Tibial artery (tissue), 4 donors: ENCODE results near the gene LYZL4.

Source experiments
- DNase-seq, 2 donors: peaks; one replicate each; pipeline ENCODE4 v3.0.0-alpha.2; 2019
- H3K27ac ChIP-seq, 2 donors: fragments of 200-600 bp; sonication (generic) in 1 of 2; 1 replicate in 1 of 2; 2 replicates in 1 of 2; pipeline ENCODE4 v1.5.1; 2018 to 2019; ENCODE audit warnings: mild to moderate bottlenecking in 1 of 2
- H3K27me3 ChIP-seq, 2 donors: fragments of 200-600 bp; sonication (generic) in 1 of 2; one replicate each; pipeline versions ENCODE4 v1.5.1 to v1.6.0; 2016 to 2019
- H3K36me3 ChIP-seq, 3 donors: fragments of 200-600 bp; sonication (generic) in 2 of 3; one replicate each; pipeline ENCODE4 v1.5.1; 2016 to 2019; ENCODE audit warnings: mild to moderate bottlenecking in 2 of 3
- H3K4me1 ChIP-seq, 4 donors: fragments of 200-600 bp; sonication (generic) in 2 of 4; 1 replicate in 3 of 4; 2 replicates in 1 of 4; pipeline ENCODE4 v1.5.1; 2016 to 2019
- H3K4me3 ChIP-seq, 2 donors: fragments of 200-600 bp; sonication (generic) in 1 of 2; 1 replicate in 1 of 2; 2 replicates in 1 of 2; pipeline ENCODE4 v1.5.1; 2018 to 2019; ENCODE audit warnings: mild to moderate bottlenecking in 2 of 2
- H3K9me3 ChIP-seq, 3 donors: fragments of 200-600 bp; sonication (generic) in 1 of 3; one replicate each; pipeline ENCODE4 v1.5.1; 2016 to 2019
- CTCF ChIP-seq, 2 experiments: fragments of 200-600 bp in 1 of 2; fragments of 450-650 bp in 1 of 2; IDR thresholded peaks; one replicate each; pipeline ENCODE4 v1.5.1; 2017 to 2019; ENCODE audit warnings: antibody characterized with exemption in 2 of 2, mild to moderate bottlenecking in 1 of 2, moderate library complexity in 1 of 2
- intact Hi-C: fragments of 100-400 bp; cut with DNase I; formaldehyde crosslinking; loops from one replicate; pipeline ENCODE4 v1.15.0; 2023; ENCODE audit warnings: low total_unique reads

LYZL4 gene

GRCh38 chr3:42402394-42403096, 7.9 kb downstream of the LYZL4 start:
- Histone ChIP-seq H3K36me3 (no peaks in the 10 kb centered on the region), H3K4me3 (no peak overlapping the region), H3K27me3 (no peaks in the 10 kb centered on the region), H3K27ac (no peak overlapping the region), H3K9me3 (no peaks in the 10 kb centered on the region), H3K4me1 (no peaks in the 10 kb centered on the region)
- intact Hi-C loops, result no loop called here
- no peak for DNase-seq
- no peak for TF ChIP-seq CTCF (IDR thresholded peaks at IDR 0.05)

- Histone ChIP-seq H3K27ac (no peak overlapping the region), H3K9me3 (no peaks in the 10 kb centered on the region), H3K27me3 (no peaks in the 10 kb centered on the region), H3K36me3 (no peaks in the 10 kb centered on the region), H3K4me3 (no peak overlapping the region), H3K4me1 (no peaks in the 10 kb centered on the region)
- intact Hi-C loops, result no loop called here
- TF ChIP-seq CTCF (IDR thresholded peaks at IDR 0.05), result no peak
- no peak for DNase-seq
Observed at GRCh38 chr3:42398080-42398479, 12.3 kb downstream of the LYZL4 start.

DNA sequence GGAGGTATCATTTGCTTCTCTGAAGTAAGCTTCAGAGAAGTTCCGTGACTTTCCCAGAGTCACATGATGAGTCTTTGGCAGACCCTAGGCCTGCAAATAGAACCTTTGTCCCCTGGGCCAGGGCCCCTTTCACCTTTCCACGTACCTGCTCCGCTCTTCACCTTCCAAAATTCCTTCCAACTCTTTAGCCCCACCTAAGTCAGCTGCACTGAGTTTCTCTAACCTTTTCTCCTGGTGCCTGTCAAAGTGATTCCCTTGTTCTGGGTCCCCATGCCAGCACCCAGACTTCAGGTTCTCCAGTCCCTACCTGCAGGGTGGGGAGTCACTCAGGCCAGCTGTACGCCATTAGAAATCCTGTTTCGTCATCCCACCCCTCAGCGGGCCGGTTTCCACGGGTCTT, 12.8 kb downstream of the LYZL4 start:
- Histone ChIP-seq H3K36me3 (no peaks in the 10 kb centered on the region), H3K9me3 (no peaks in the 10 kb centered on the region), H3K27me3 (no peaks in the 10 kb centered on the region), H3K4me1 (no peaks in the 10 kb centered on the region), H3K27ac (no peak overlapping the region), H3K4me3 (no peak overlapping the region)
- no peak for TF ChIP-seq CTCF (IDR thresholded peaks at IDR 0.05)
- DNase-seq, result no peak
- intact Hi-C loops, result no loop called here

- Histone ChIP-seq H3K27me3 (no peaks in the 10 kb centered on the region), H3K27ac (no peak overlapping the region), H3K36me3 (no peaks in the 10 kb centered on the region), H3K4me1 (no peaks in the 10 kb centered on the region), H3K4me3 (no peak overlapping the region), H3K9me3 (no peaks in the 10 kb centered on the region)
- no peak for TF ChIP-seq CTCF (IDR thresholded peaks at IDR 0.05)
- DNase-seq, result no peak
- intact Hi-C loops, result no loop called here
Observed at GRCh38 chr3:42394579-42395288, 15.7 kb downstream of the LYZL4 start.

GRCh38 chr3:42387802-42388651, 22.4 kb downstream of the LYZL4 start:
- no peaks in the 10 kb centered on the region for H3K4me1 ChIP-seq
- no peaks in the 10 kb centered on the region for H3K9me3 ChIP-seq
- H3K27ac ChIP-seq, result no peak overlapping the region
- intact Hi-C loops, result no loop called here
- H3K27me3 ChIP-seq, result no peaks in the 10 kb centered on the region
- TF ChIP-seq CTCF (IDR thresholded peaks at IDR 0.05), result no peak
- no peak overlapping the region for H3K4me3 ChIP-seq
- DNase-seq, result no peak
- no peaks in the 10 kb centered on the region for H3K36me3 ChIP-seq
